Keratinocyte (primary cell): Measurements from ENCODE around the gene DSE.

Source experiments
- EZH2 ChIP-seq: IDR thresholded peaks from one replicate; pipeline ENCODE4 v1.6.1; 2012; ENCODE audit warnings: inconsistent platforms, mild to moderate bottlenecking, low read length, moderate library complexity
- TF ChIP-seq, protein P1 (sequence below), 3 experiments: IDR thresholded peaks in 1 of 3; conservative IDR thresholded peaks in 1 of 3; optimal IDR thresholded peaks in 1 of 3; 2 replicates in 2 of 3; 3 replicates in 1 of 3; pipeline versions ENCODE3 to v1.5.1; 2011; ENCODE audit warnings: low read length in 3 of 3, mild to moderate bottlenecking in 3 of 3, moderate library complexity in 2 of 3, control low read depth in 1 of 3, inconsistent platforms in 1 of 3; ENCODE audit not compliant: insufficient read depth in 2 of 3; ENCODE audit errors: extremely low read depth in 1 of 3

DNA sequence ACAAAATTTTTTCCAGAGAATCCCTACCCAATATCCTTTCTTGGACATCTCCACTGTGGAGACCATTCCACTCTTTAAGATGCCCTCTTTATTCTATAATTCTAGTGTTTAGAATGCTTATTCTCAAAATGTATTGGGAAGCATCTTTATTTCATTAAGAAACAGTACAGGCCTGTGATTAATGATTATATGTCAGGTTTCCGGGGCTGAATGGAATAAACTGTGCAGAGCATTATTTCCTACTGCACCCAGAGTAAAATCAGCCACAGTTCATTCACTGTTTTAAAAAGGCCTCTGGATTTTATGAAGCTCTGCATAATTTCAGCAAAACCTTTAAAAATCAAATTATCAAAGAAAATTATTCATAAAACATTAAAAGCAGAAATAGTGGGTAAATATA lies 42.6 kb downstream of the DSE start:
- TF ChIP-seq, protein P1, sequence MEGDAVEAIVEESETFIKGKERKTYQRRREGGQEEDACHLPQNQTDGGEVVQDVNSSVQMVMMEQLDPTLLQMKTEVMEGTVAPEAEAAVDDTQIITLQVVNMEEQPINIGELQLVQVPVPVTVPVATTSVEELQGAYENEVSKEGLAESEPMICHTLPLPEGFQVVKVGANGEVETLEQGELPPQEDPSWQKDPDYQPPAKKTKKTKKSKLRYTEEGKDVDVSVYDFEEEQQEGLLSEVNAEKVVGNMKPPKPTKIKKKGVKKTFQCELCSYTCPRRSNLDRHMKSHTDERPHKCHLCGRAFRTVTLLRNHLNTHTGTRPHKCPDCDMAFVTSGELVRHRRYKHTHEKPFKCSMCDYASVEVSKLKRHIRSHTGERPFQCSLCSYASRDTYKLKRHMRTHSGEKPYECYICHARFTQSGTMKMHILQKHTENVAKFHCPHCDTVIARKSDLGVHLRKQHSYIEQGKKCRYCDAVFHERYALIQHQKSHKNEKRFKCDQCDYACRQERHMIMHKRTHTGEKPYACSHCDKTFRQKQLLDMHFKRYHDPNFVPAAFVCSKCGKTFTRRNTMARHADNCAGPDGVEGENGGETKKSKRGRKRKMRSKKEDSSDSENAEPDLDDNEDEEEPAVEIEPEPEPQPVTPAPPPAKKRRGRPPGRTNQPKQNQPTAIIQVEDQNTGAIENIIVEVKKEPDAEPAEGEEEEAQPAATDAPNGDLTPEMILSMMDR (optimal IDR thresholded peaks at IDR 0.05 in 1 of 3, IDR thresholded peaks at IDR 0.05 in 1 of 3, conservative IDR thresholded peaks at IDR 0.05 in 1 of 3; ENCODE audit: extremely low read depth in 1 of 3, insufficient read depth in 2 of 3, low read length in 3 of 3): no peak
- no peak for TF ChIP-seq EZH2
